AG10803 (cell line): ENCODE data around the gene ASCC3.

Experiments
- DNase-seq: peaks from one replicate; pipeline ENCODE4 v3.0.0; 2010; ENCODE audit warnings: low read depth
- H3K4me3 ChIP-seq: 2 replicates; pipeline ENCODE4 v1.5.1; 2011; ENCODE audit warnings: mild to moderate bottlenecking, low read length, control low read depth
- TF ChIP-seq, protein P1 (sequence below): conservative IDR thresholded peaks from 2 replicates; pipeline ENCODE4 v1.5.1; 2011; ENCODE audit warnings: mild to moderate bottlenecking, low read length, control low read depth, inconsistent platforms

ASCC3 gene

DNA sequence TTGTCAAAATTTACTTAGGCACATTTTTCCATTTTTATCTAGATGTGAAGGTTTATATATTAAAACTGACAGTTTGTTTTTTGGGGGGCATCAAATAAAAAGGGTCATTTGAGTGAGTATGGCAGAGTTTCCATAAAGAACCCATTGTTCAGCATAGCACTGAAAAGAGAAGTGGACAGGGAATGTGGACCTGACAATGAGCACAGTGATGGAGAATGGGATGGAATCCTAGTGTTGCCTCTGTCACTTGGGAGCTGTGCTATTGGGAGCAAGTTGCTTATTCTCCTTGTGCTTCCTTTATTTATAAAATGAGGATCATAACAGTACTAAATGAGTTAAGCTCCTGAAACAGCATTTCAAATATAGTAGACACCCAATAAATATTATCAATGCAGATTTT, 285.7 kb downstream of the ASCC3 start:
- no peak overlapping the region for H3K4me3 ChIP-seq
- DNase-seq = no peak
- TF ChIP-seq, protein P1, sequence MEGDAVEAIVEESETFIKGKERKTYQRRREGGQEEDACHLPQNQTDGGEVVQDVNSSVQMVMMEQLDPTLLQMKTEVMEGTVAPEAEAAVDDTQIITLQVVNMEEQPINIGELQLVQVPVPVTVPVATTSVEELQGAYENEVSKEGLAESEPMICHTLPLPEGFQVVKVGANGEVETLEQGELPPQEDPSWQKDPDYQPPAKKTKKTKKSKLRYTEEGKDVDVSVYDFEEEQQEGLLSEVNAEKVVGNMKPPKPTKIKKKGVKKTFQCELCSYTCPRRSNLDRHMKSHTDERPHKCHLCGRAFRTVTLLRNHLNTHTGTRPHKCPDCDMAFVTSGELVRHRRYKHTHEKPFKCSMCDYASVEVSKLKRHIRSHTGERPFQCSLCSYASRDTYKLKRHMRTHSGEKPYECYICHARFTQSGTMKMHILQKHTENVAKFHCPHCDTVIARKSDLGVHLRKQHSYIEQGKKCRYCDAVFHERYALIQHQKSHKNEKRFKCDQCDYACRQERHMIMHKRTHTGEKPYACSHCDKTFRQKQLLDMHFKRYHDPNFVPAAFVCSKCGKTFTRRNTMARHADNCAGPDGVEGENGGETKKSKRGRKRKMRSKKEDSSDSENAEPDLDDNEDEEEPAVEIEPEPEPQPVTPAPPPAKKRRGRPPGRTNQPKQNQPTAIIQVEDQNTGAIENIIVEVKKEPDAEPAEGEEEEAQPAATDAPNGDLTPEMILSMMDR = no peak

DNA sequence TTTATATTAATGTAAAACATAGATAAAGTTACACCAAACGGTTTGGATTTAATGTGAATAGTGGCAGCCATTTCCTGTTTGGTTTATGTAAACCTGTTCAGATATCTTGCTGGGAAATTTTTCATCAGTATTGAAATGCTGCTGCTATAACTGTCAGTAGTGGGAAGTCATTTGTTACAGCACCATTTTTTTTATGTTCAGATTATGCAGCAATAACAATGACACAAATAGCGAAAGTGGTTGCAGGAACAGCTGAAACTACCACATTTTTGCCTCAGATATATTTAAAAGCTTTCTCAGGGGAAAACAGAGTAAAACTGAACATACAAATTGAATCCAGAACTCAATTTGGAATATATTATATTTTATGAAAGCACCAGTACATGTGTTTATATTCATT, 287.6 kb downstream of the ASCC3 start:
- no peak overlapping the region for H3K4me3 ChIP-seq
- TF ChIP-seq, protein P1 = no peak
- DNase-seq = no peak

DNA sequence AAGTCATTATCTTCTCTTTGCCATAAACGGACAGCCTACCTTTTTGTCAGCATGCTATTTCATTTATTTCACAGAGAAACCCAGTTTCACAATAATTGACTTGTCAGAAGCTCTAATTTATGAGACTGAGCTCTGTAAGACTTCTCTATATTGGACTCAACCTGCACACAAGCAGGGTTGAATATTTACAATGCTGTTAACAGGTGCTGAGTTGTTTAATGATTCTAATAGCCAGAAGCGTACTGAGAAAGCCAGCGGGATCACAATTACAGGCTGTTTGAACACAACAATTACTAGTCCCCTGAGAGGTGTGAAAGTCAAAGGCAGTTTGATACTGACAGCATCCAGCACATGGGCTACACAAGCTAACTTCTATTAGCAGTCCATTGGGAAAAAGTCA, 288.2 kb downstream of the ASCC3 start:
- DNase-seq = no peak
- TF ChIP-seq, protein P1 = no peak
- H3K4me3 ChIP-seq = no peak overlapping the region

DNA sequence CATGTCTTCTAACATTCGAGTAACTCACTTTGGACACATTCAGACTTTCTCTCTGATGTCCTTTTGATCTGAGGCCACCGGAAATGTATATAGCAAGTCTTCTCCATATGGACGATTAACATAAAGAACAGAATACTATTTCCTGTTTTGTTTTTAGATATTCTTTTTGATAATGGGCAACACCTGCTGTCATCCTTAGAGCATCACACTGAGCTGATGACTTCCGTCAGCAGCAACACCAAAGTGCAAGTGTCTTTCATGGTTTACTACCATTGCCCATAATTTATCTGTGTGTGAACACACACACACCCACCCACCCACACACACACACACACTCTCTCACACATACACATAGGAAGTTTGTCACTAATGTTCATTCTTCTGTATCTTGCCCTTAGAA, 303.7 kb downstream of the ASCC3 start:
- H3K4me3 ChIP-seq = no peak overlapping the region
- TF ChIP-seq, protein P1 = no peak
- DNase-seq = no peak

DNA sequence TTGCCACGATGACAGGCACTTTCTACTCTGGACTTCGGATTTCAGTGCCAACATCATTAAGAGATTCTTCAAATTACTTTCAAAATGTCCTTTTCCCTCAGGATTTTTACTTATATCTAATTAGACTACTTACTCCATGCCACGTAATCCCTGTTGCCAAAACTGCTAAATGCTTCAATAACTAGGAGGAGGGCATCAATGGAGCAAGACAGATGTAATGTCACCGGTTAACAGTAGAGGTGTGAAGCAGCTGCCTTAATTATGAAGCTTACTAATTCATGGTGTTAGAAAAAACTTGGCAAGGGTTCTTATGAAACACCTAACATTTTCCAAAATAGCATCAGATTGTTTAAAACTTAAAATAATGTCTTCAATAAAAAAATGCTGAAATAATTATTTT, 305.2 kb downstream of the ASCC3 start:
- no peak for DNase-seq
- no peak overlapping the region for H3K4me3 ChIP-seq
- TF ChIP-seq, protein P1 = no peak

DNA sequence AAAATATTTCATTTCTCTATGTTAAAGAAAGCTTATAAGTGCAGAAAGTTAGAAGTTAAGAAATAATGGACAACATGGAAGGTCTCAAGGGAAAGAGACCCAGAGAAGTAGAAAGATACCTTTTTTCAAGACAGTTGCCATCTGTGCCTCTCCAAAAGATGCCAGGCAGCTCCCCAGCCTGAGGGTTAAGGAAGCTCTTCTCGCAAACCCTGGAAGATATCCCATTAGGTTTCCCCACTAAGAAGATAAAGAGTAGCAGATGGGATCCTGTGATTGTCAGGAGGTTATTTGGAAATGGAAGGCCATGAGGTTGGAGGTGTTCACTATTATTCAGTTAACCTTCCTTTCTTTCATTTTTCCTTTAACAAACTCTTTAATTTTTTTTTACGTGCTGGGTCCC, 306.3 kb downstream of the ASCC3 start:
- no peak for DNase-seq
- TF ChIP-seq, protein P1 = no peak
- no peak overlapping the region for H3K4me3 ChIP-seq

DNA sequence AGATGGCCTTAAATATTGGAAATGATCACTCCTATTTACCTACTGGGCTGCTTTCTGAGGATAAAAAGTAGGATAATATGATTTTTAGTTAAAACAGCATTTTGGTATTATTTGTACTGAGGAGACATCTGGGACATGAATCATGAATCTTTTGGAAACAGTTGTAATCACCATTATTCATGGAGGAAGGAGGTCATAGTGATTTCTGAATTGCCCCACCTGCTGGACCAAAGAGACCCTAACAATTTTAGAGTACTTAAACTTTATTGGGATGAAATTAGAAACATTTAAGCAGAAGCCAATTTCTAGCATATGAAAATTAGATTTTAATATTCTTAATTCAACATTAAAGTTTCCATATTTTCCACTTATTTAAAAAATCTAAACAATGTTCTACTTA, 308.0 kb downstream of the ASCC3 start:
- H3K4me3 ChIP-seq = no peak overlapping the region
- peak; percentile 56 for DNase-seq
- TF ChIP-seq, protein P1 = peak; percentile 58
